Nephron progenitor cell (in vitro differentiated cells): ENCODE data around the gene DGKH.

ENCODE experiments used
- DNase-seq: peaks from one replicate; pipeline ENCODE4 v3.0.0; 2021
- H3K27ac Mint-ChIP-seq: 2 replicates; pipeline ENCODE4 v1.8.0; 2021; ENCODE audit warnings: mild to moderate bottlenecking, moderate library complexity, mixed read lengths
- H3K27me3 Mint-ChIP-seq: 2 replicates; pipeline ENCODE4 v1.8.0; 2021; ENCODE audit warnings: mild to moderate bottlenecking, low read depth, mixed read lengths; ENCODE audit not compliant: poor library complexity
- H3K36me3 Mint-ChIP-seq: 2 replicates; pipeline ENCODE4 v1.8.0; 2021; ENCODE audit warnings: low read depth, mixed read lengths
- H3K4me1 Mint-ChIP-seq: 2 replicates; pipeline ENCODE4 v1.8.0; 2021; ENCODE audit warnings: mixed read lengths
- H3K4me3 Mint-ChIP-seq: 2 replicates; pipeline ENCODE4 v1.8.0; 2021; ENCODE audit warnings: mild to moderate bottlenecking, moderate library complexity, mixed read lengths
- H3K9me3 Mint-ChIP-seq: 2 replicates; pipeline ENCODE4 v1.8.0; 2021; ENCODE audit warnings: mild to moderate bottlenecking, moderate library complexity, mixed read lengths
- CTCF ChIP-seq: fragments of 200-600 bp; sonication (generic); IDR thresholded peaks from 2 replicates; pipeline ENCODE4 v1.5.0; 2021; ENCODE audit warnings: antibody characterized with exemption

DGKH gene

GRCh38 chr13:42255886-42256285, 207.4 kb downstream of the DGKH start:
- DNase-seq = no peak
- no peak for TF ChIP-seq CTCF
- Mint-ChIP-seq H3K9me3 (peaks cover 7% of the 10 kb centered on the region), H3K27me3 (no peaks in the 10 kb centered on the region), H3K4me1 (no peaks in the 10 kb centered on the region), H3K4me3 (no peak overlapping the region), H3K36me3 (peaks cover 6% of the 10 kb centered on the region), H3K27ac (no peak overlapping the region)

- TF ChIP-seq CTCF = no peak
- Mint-ChIP-seq H3K4me3 (no peak overlapping the region), H3K36me3 (peaks cover 17% of the 10 kb centered on the region), H3K27ac (no peak overlapping the region), H3K4me1 (no peaks in the 10 kb centered on the region), H3K9me3 (peaks cover 27% of the 10 kb centered on the region), H3K27me3 (no peaks in the 10 kb centered on the region)
- no peak for DNase-seq
These were observed 210.3 kb downstream of the DGKH start for GRCh38 chr13:42258747-42259146.

- Mint-ChIP-seq H3K9me3 (peaks cover 27% of the 10 kb centered on the region), H3K36me3 (peaks cover 17% of the 10 kb centered on the region), H3K4me1 (no peaks in the 10 kb centered on the region), H3K4me3 (no peak overlapping the region), H3K27ac (no peak overlapping the region), H3K27me3 (no peaks in the 10 kb centered on the region)
- DNase-seq = no peak
- TF ChIP-seq CTCF = no peak
These were observed 211.1 kb downstream of the DGKH start for GRCh38 chr13:42259515-42259914.

- H3K9me3 Mint-ChIP-seq = peaks cover 27% of the 10 kb centered on the region
- H3K27me3 Mint-ChIP-seq = no peaks in the 10 kb centered on the region
- no peak for DNase-seq
- no peaks in the 10 kb centered on the region for H3K4me1 Mint-ChIP-seq
- no peak overlapping the region for H3K27ac Mint-ChIP-seq
- no peak for TF ChIP-seq CTCF
- H3K36me3 Mint-ChIP-seq = peaks cover 17% of the 10 kb centered on the region
- no peak overlapping the region for H3K4me3 Mint-ChIP-seq
These were observed 212.6 kb downstream of the DGKH start for GRCh38 chr13:42260903-42261654.

- no peak for TF ChIP-seq CTCF
- peaks cover 8% of the 10 kb centered on the region for H3K4me1 Mint-ChIP-seq
- no peaks in the 10 kb centered on the region for H3K27me3 Mint-ChIP-seq
- peaks cover 41% of the 10 kb centered on the region for H3K9me3 Mint-ChIP-seq
- H3K27ac Mint-ChIP-seq = no peak overlapping the region
- DNase-seq = no peak
- H3K4me3 Mint-ChIP-seq = no peak overlapping the region
- peaks cover 26% of the 10 kb centered on the region for H3K36me3 Mint-ChIP-seq
These were observed 218.0 kb downstream of the DGKH start for GRCh38 chr13:42266473-42266872.
